ENCODE results near the gene ERN1.
A peak's percentile ranks its signal among the peaks of the same experiment; 100 is the strongest.
"Not testable (repeated sequence)": the region's sequence is repeated elsewhere in the genome, so short reads cannot be mapped to it uniquely, and the experiment has no call there.

The ERN1 gene

GRCh38 chr17:64129765-64130558 is at the start of gene ERN1:
TSS of gene ERN1 (minus strand) at chr17:64130144. CDS start at chr17:64130029, 115 bp downstream.
- H3K27ac Mint-ChIP-seq: peak within 1 kb of the TSS; percentile 93
- peak within 1 kb of the TSS; percentile 92 for H3K4me3 Mint-ChIP-seq

GRCh38 chr17:64179024-64179423 is 49.1 kb upstream of the ERN1 start:
- not testable (repeated sequence) for H3K4me1 Mint-ChIP-seq (ENCODE audit: low read depth); H3K27me3 Mint-ChIP-seq; H3K9me3 Mint-ChIP-seq (ENCODE audit: low read depth); H3K4me3 Mint-ChIP-seq; H3K27ac Mint-ChIP-seq
- H3K36me3 Mint-ChIP-seq: peaks cover 23% of the 10 kb centered on the region

More at GRCh38 chr17:64129765-64130558, at the start of gene ERN1:
- H3K27me3 Mint-ChIP-seq: no peaks in the 10 kb centered on the region
- peaks cover 43% of the 10 kb centered on the region for H3K4me1 Mint-ChIP-seq (ENCODE audit: low read depth)
- H3K36me3 Mint-ChIP-seq: no peaks in the 10 kb centered on the region
- H3K9me3 Mint-ChIP-seq (ENCODE audit: low read depth): no peaks in the 10 kb centered on the region

- H3K9me3 Mint-ChIP-seq (ENCODE audit: low read depth): no peaks in the 10 kb centered on the region
Observed at GRCh38 chr17:64178011-64178825, 48.3 kb upstream of the ERN1 start.

GRCh38 chr17:64177311-64178010 is 47.5 kb upstream of the ERN1 start:
- H3K36me3 Mint-ChIP-seq: peaks cover 26% of the 10 kb centered on the region
- H3K4me3 Mint-ChIP-seq: no peak overlapping the region

More at GRCh38 chr17:64178011-64178825, 48.3 kb upstream of the ERN1 start:
- H3K27ac Mint-ChIP-seq: no peak overlapping the region
- H3K4me3 Mint-ChIP-seq: no peak overlapping the region
- no peaks in the 10 kb centered on the region for H3K4me1 Mint-ChIP-seq (ENCODE audit: low read depth)
- no peaks in the 10 kb centered on the region for H3K27me3 Mint-ChIP-seq
- H3K36me3 Mint-ChIP-seq: peaks cover 23% of the 10 kb centered on the region

GRCh38 chr17:64176556-64176955 is 46.6 kb upstream of the ERN1 start:
- Mint-ChIP-seq H3K4me1 (ENCODE audit: low read depth) (no peaks in the 10 kb centered on the region), H3K27me3 (no peaks in the 10 kb centered on the region), H3K27ac (no peak overlapping the region), H3K36me3 (peaks cover 28% of the 10 kb centered on the region), H3K4me3 (no peak overlapping the region), H3K9me3 (ENCODE audit: low read depth) (no peaks in the 10 kb centered on the region)

More at GRCh38 chr17:64177311-64178010, 47.5 kb upstream of the ERN1 start:
- H3K27me3 Mint-ChIP-seq: no peaks in the 10 kb centered on the region
- H3K4me1 Mint-ChIP-seq (ENCODE audit: low read depth): no peaks in the 10 kb centered on the region
- H3K27ac Mint-ChIP-seq: no peak overlapping the region
- H3K9me3 Mint-ChIP-seq (ENCODE audit: low read depth): no peaks in the 10 kb centered on the region

- H3K4me1 Mint-ChIP-seq (ENCODE audit: low read depth): no peaks in the 10 kb centered on the region
- H3K27ac Mint-ChIP-seq: no peak overlapping the region
- H3K36me3 Mint-ChIP-seq: peaks cover 26% of the 10 kb centered on the region
Observed at GRCh38 chr17:64174686-64175456, 44.9 kb upstream of the ERN1 start.

GRCh38 chr17:64173646-64174045 is 43.7 kb upstream of the ERN1 start:
- no peaks in the 10 kb centered on the region for H3K27me3 Mint-ChIP-seq
- H3K27ac Mint-ChIP-seq: no peak overlapping the region
- no peaks in the 10 kb centered on the region for H3K9me3 Mint-ChIP-seq (ENCODE audit: low read depth)
- peaks cover 19% of the 10 kb centered on the region for H3K36me3 Mint-ChIP-seq
- H3K4me3 Mint-ChIP-seq: no peak overlapping the region
- H3K4me1 Mint-ChIP-seq (ENCODE audit: low read depth): no peaks in the 10 kb centered on the region

More at GRCh38 chr17:64174686-64175456, 44.9 kb upstream of the ERN1 start:
- Mint-ChIP-seq H3K9me3 (ENCODE audit: low read depth) (no peaks in the 10 kb centered on the region), H3K4me3 (no peak overlapping the region), H3K27me3 (no peaks in the 10 kb centered on the region)

GRCh38 chr17:64172510-64172909 is 42.6 kb upstream of the ERN1 start:
- H3K4me3 Mint-ChIP-seq: no peak overlapping the region
- H3K36me3 Mint-ChIP-seq: peaks cover 10% of the 10 kb centered on the region
- no peaks in the 10 kb centered on the region for H3K9me3 Mint-ChIP-seq (ENCODE audit: low read depth)
- H3K27me3 Mint-ChIP-seq: no peaks in the 10 kb centered on the region
- H3K4me1 Mint-ChIP-seq (ENCODE audit: low read depth): no peaks in the 10 kb centered on the region
- no peak overlapping the region for H3K27ac Mint-ChIP-seq

- H3K27ac Mint-ChIP-seq: no peak overlapping the region
- H3K4me1 Mint-ChIP-seq (ENCODE audit: low read depth): no peaks in the 10 kb centered on the region
- H3K4me3 Mint-ChIP-seq: no peak overlapping the region
- H3K27me3 Mint-ChIP-seq: no peaks in the 10 kb centered on the region
- no peaks in the 10 kb centered on the region for H3K9me3 Mint-ChIP-seq (ENCODE audit: low read depth)
- H3K36me3 Mint-ChIP-seq: peaks cover 16% of the 10 kb centered on the region
Observed at GRCh38 chr17:64171041-64171440, 41.1 kb upstream of the ERN1 start.

- no peaks in the 10 kb centered on the region for H3K4me1 Mint-ChIP-seq (ENCODE audit: low read depth)
- H3K27ac Mint-ChIP-seq: no peak overlapping the region
- peaks cover 17% of the 10 kb centered on the region for H3K36me3 Mint-ChIP-seq
- H3K4me3 Mint-ChIP-seq: no peak overlapping the region
- H3K9me3 Mint-ChIP-seq (ENCODE audit: low read depth): no peaks in the 10 kb centered on the region
- H3K27me3 Mint-ChIP-seq: no peaks in the 10 kb centered on the region
Observed at GRCh38 chr17:64170286-64170685, 40.3 kb upstream of the ERN1 start.

- not testable (repeated sequence) for H3K9me3 Mint-ChIP-seq (ENCODE audit: low read depth); H3K4me1 Mint-ChIP-seq (ENCODE audit: low read depth); H3K27ac Mint-ChIP-seq; H3K27me3 Mint-ChIP-seq; H3K4me3 Mint-ChIP-seq
- peaks cover 20% of the 10 kb centered on the region for H3K36me3 Mint-ChIP-seq
Observed at GRCh38 chr17:64167666-64168065, 37.7 kb upstream of the ERN1 start.

- Mint-ChIP-seq H3K9me3 (ENCODE audit: low read depth) (no peaks in the 10 kb centered on the region), H3K4me3 (no peak overlapping the region), H3K27ac (no peak overlapping the region), H3K36me3 (peaks cover 15% of the 10 kb centered on the region), H3K27me3 (no peaks in the 10 kb centered on the region), H3K4me1 (ENCODE audit: low read depth) (no peaks in the 10 kb centered on the region)
Observed at GRCh38 chr17:64166876-64167275, 36.9 kb upstream of the ERN1 start.

GRCh38 chr17:64165347-64165746 is 35.4 kb upstream of the ERN1 start:
- H3K36me3 Mint-ChIP-seq: peaks cover 10% of the 10 kb centered on the region
- H3K9me3 Mint-ChIP-seq (ENCODE audit: low read depth): no peaks in the 10 kb centered on the region
- H3K4me3 Mint-ChIP-seq: no peak overlapping the region
- H3K27ac Mint-ChIP-seq: no peak overlapping the region
- no peaks in the 10 kb centered on the region for H3K27me3 Mint-ChIP-seq
- H3K4me1 Mint-ChIP-seq (ENCODE audit: low read depth): no peaks in the 10 kb centered on the region

GRCh38 chr17:64164596-64165285 is 34.8 kb upstream of the ERN1 start:
- Mint-ChIP-seq H3K36me3 (peaks cover 10% of the 10 kb centered on the region), H3K4me3 (no peak overlapping the region), H3K9me3 (ENCODE audit: low read depth) (no peaks in the 10 kb centered on the region), H3K27me3 (no peaks in the 10 kb centered on the region), H3K4me1 (ENCODE audit: low read depth) (no peaks in the 10 kb centered on the region), H3K27ac (no peak overlapping the region)
